Central memory CD4-positive, alpha-beta T cell (primary cell): ENCODE results near the gene PPIB.
A peak's percentile ranks its signal among the peaks of the same experiment; 100 is the strongest.

Experiments
- DNase-seq: peaks from one replicate; pipeline ENCODE4 v3.0.0; 2022

The PPIB gene

GRCh38 chr15:64157599-64158125 is 5.2 kb downstream of the PPIB start:
- DNase-seq: no peak

DNA sequence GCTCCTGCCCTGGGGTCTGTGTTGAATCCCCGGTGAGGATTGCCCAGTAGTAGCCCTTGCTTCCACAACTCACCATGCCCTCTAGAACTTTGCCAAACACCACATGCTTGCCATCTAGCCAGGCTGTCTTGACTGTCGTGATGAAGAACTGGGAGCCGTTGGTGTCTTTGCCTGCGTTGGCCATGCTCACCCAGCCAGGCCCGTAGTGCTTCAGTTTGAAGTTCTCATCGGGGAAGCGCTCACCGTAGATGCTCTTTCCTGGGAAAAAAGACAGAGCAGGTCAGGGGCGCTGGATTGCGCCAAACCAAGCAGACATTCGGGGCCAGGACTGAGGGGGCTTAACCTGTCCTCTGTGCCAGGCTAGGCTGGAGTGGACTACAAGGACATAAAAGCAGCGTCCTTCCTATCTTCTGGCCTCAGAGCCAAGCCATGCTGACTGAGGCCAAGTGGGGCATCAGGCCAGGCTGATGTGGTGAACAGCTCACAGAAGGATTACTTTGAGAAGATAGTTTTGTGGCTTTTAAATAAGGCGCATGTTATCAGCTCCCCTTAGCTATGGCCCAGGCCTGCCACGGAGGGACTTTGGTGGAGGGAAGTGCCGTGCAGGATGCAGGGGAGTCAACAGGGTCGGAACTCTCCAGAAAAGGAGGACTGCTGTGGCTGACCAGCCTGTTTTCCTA is 6.0 kb downstream of the PPIB start:
- no peak for DNase-seq

GRCh38 chr15:64155802-64156651 is 6.8 kb downstream of the PPIB start:
- DNase-seq: no peak

DNA sequence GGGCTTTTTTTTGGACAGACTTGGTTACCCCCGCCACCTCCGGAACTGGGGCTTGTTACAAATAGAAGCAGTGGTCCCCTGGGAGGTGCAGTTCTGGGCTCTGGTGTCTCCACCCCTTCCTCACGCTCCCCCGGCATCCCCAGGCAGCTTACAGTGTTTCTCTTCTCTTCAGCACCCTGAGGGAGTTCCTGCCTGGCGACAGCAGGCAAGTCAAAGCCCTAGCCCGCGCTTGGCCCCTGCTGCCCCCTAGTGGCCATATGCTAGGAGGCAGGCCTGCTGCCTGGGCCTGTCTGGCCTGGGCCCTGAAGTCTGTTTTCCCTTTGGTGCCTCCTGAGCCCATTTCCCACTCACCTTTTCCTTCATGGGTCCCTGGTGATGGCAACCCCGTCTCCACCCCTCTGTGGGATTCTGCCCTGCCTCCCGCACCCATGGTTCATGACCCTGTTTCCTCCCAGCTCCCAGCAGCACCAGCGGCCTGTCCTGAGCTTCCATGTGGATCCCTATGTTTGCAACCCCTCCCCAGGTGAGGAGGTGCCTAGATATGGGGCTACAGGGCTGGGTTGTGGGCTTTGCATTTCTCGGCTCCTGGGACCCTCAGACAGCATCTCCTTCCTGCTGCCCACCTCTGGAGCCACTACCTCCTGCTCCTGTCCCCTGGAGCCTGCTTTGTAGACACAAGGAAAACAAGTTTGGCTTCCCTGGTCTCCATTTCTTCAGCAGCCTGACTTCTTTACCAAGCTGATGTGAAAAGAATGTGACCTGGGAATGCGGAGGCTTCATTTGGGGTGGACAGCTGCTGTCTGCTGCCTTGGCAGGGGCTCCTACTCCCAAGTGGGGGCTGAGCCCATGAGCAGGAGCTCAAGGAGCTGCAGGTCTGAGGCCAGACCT is 9.1 kb downstream of the PPIB start:
- DNase-seq: peak; percentile 82

DNA sequence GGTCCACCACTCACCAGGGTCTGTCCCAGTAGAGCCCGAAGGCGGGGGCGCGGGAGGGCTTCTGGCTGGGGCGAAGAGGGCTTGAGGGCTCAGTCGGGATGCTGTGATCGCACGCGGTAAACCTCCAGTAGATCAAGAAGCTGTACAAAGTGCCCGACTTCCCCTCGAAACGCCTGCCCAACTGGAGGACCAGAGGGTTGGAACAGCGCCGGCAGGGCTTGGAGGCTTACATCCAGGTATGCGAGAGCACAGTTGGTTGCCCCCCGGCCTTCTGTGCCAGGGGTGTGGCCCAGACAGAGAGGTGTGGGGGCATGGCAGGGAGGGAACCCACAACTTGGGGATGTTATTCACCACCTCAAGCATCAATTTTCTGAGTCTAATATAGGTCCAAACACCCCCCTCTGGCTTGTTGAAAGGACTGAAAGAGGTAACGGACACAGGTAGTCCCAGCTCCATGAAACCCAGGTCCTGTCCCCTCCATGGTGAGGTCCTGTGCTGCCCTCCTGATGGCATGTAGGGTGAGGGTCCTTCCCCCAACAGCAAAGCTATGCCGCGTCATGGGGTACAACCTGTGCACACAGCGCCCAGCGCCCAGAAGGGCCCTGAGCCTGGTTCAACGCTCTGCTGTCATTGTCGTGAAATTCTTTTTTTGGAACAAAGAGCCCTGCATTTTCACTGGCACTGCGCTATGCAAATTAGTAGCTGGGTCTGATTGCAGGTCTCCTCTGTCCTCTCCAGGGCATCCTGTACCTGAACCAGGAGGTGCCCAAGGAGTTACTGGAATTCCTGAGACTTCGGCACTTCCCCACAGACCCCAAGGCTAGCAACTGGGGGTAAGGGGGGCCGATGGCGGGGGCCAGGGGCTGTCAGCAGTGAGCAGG is 10.1 kb downstream of the PPIB start:
- DNase-seq: no peak

GRCh38 chr15:64151727-64152506 is 10.9 kb downstream of the PPIB start, which contains the start of gene SNX22:
SNX22 (plus strand) TSS chr15:64151731; CDS start chr15:64151776, 45 bp downstream.
- DNase-seq: peak; percentile 17

DNA sequence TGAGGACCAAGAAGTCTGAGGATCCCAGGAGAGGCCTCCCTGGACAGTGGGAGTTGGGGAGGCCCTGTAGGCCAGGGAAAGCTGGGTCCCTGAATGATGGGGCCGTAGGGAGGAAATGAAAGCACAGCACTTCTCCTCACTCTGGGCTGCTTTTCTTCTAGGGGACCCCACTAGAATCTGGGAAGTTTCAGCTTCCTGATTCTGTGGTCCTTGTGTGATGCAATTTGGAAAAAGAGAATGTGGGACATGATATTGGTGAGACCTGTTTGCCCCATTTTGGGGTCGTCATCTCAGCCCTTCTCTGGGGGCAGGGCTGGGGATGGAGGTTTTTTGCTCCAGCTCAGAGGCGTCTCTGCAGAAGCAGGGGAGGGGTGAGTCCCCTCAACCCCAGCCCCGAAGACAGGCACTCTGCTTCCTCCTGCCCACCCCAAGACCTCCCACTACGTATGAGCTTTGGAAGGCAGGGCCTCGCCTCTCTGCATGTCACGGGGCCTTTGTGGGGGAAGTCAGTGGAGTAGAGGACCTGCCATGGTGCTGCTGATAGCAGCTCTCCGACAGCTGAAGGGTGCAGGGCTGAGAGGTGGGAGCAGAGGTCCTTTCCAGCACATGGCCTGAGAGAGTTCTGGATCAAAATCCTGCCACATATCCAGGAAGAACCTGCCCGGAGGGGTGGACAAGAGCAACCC is 12.8 kb downstream of the PPIB start:
- no peak for DNase-seq

DNA sequence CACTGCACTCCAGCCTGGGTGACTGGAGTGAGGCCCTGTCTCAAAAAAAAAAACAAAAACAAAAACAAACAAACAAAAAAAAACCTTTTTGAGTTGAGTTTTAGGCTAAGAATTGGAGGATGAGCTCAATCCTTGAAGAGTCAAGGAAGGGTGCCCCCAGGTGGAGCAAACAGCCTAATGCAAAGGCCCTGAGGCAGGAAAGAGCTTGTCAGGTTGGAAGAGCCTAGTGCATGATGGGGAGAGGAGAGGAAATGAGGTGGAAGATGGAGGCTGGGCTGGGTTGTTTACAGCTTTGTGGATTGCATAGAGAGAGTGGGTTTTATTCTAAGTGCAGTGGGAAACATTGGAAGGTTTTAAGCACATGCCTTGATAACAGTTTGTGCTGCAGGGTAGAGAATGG is 13.4 kb downstream of the PPIB start:
- DNase-seq: no peak

DNA sequence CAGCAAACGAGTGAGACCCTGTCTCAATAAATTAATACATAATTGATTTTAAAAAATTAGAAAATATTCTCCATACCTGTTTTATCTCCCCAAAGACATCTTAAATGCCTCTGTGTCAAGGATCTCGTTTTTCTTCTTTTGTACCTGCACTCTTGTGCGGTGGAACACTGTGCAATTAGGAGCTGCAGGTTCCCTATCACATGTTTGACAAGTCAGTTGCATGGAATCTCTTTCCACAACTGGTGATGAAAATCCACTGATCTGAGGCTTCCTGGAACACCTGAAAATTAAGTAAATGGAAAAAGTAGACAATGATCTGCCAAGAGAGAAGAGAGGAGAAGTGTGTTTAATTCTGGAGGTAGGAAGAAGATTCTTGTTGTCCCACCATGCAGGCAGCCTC is 14.2 kb downstream of the PPIB start:
- no peak for DNase-seq

DNA sequence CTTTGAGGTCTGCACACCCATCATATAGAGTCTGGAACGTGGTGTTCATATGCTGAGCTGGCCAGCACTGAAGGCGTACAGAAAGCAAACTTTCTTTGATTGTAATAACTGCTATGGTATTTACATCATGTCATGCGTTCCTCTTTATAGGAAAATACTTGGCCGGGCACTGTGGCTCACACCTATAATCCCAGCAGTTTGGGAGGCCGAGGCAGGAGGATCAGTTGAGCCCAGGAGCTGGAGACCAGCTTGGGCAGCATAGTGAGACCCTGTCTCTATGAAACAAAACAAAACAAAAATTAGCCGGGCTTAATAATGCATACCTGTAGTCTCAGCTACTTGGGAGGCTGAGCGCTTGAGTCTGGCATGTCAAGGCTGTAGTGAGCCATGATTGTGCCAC is 14.7 kb downstream of the PPIB start:
- DNase-seq: no peak

DNA sequence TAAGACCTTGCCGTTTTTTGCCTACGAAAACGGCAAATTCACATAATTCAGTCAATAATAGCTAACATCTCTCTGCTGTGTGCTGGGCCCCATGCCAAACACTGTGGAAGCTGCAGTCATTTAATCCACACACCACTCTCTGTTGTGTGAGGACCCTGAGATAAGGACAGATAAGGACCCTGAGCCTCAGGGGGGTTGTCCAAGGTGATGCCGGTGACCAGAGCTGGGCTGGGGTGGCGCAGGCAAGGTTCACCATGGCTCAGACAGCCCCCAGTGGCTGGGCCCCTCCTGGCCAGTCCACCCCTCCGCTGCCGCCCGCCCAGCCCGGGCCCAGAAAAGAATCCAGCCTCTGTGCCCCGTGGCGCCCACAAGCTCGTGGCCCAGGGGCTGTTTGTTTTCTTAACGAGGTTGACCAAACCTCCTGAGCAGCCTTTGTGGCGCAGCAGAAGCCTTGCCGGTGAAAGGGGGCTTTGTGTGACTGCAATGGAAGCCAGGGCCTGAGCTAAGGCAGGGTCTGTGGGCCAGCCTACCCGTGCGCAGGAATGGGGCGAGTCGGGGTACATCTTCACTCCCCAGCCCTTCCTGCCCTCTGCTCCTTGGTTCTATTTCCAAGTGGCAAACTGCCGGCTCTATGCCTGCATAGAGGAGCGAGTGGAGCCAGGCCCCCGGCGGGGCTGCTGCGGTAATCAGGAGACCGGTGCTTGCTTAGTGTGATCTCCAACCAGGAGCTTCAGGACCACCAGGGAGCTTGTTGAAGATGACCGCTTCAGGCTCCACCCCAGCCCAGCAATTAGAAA is 15.7 kb downstream of the PPIB start:
- DNase-seq: no peak

GRCh38 chr15:64146520-64146884 is 16.3 kb downstream of the PPIB start:
- no peak for DNase-seq

GRCh38 chr15:64146041-64146440 is 16.8 kb downstream of the PPIB start:
- DNase-seq: no peak

- DNase-seq: no peak
Observed at GRCh38 chr15:64144565-64145281, 18.1 kb downstream of the PPIB start.

DNA sequence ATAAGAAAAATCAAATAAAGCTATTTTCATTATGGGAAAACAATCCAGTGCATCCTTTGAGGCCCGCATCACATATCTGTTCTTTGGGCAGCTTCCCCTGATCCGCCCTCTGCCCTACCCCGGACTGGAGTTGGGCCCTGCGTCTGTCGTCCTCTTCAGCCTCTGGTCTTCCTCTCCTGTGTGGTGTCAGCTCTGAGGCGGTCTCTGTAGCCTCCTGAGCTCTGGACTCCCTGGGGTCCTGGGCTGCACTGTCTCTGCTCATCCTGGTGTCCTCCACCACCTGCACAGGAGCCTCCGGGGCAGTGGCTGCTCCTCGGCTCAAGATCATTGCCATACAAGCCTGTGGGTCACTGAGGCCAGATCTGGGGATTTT is 18.6 kb downstream of the PPIB start:
- DNase-seq: no peak

DNA sequence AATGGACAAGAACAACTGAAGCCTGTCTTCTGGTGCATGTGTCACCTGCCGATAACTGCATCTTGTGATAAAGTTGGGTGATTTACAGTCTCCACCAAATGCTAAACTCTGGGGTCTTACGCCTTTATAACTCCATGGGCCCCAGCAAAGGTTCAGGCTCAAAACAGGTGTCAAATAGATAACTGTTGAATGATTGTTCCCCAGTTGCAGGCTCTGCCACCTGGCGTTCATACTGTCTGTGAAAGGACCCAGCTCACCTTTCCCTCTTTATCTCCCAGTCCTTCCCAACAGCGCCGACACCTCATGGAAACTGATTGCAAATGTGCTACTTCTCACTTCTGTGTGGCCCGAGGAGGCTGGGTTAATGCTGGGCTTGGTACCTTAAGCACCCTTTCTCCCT is 19.5 kb downstream of the PPIB start:
- DNase-seq: no peak

DNA sequence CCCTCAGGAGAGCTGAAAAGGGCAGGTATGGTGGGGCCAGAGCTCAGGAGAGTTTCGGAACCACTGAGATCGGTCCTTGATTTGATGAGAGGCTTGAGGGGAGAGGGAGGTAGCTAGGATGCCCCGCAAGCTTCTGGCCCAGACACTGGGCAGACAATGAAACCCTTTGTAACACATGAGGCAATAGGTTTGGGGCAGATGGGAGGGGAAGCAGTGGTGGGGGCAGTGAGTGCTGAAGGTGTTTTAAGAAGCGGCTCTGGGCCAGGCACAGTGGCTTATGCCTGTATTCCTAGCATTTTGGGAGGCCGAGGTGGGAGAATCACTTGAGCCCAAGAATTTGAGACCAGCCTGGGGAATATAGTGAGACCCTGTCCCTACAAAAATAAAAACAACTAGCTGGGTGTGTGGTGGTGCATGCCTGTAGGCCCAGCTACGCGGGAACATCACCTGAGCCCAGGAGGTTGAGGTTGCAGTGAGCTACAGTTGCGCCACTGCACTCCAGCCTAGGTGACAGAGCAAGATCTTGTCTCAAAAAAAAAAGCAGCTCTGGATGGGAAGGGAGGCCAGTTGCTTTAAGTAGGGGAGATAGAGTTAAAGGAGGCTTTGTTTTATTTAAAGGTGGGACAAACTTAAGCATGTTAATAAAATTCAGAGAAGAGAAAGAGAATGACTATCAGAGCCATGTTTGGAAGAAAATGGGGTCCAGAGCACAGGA is 20.9 kb downstream of the PPIB start:
- no peak for DNase-seq

DNA sequence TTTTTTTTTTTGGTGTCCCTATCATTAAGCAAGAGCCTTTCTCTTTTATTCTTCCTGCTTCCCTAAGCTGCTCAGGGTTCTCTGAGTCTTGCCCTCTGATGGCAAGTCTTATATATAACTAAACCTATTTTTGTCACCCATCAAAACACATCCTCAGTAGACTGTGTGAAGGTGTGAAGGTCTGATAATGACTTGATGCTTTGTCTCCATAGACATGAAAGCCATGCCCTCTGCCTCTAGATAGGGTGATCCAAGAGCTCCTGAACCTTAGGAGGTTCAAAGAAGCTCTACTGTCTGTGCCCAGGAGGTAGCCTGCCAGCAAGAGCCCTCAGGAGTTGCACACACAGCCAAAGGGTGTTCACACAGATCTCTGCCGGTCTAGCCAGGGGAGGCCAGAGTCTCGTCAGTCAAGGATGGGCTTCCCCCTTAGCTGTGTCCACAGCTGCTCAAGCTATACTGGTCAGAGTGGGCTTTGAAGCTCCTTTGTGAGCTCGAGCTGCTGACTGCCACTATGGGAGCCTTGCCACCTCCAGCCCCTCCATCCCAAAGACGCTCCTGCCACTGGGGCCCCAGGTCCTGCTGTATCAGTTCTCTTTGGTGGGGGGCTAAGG is 24.4 kb downstream of the PPIB start:
- no peak for DNase-seq
